Activated T-helper 1 cell treated with anti-CD3 and anti-CD28 coated beads, Interleukin-2, amount 50 U/mL, for 16 hours (primary cell): ENCODE measurements around the gene MAP3K3.
A peak's percentile ranks its signal among the peaks of the same experiment; 100 is the strongest.

Source experiments
- DNase-seq, 2 donors: peaks; one replicate each; pipeline ENCODE4 v3.0.0-alpha.2; 2020; ENCODE audit warnings: low read depth in 1 of 2, low spot score in 1 of 2

Gene MAP3K3

GRCh38 chr17:63693411-63694113 is 71.3 kb downstream of the MAP3K3 start:
- no peak for DNase-seq

- DNase-seq: no peak
These were observed 72.2 kb downstream of the MAP3K3 start for GRCh38 chr17:63694229-63694949.

DNA sequence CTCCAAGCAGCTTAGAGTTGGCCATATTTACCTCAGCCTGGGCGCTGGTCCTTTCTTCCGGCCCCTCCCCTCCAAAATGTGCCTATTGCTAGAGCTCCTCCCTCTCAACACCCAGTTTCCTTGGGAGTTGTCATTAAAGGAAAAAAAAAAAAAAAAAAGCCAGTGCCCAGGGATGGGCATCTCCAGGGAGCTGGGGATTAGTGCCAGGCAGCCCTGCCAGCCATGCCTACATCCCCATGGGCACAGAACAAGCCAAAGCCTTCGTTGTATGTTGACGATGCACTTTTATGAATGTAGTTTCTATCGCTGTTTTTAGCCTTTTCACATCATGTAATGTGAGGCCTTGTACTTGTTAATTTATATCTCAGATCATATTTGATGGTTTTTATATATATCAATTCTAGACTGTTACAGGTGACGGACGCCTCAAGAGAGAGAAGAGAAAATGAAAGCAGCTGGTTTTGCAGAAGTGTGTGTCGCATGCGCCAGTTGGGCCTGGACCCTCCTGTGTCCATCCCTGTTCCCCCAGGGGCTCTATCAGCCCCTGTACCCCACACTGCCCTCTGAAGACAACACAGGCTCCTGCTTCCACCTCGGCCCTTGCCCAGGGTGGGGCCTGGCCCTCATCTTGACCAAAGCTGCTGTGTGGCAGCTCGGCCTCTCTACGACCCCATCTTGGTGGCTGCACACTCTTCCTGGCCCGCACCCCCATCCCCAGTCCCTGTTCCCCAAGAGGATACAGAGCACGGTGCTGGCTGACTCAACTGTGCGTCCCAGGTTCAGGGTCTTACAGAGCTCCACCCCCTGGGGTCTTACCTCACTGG is 72.9 kb downstream of the MAP3K3 start:
- no peak for DNase-seq

GRCh38 chr17:63695889-63696288 is 73.7 kb downstream of the MAP3K3 start:
- DNase-seq: no peak

DNA sequence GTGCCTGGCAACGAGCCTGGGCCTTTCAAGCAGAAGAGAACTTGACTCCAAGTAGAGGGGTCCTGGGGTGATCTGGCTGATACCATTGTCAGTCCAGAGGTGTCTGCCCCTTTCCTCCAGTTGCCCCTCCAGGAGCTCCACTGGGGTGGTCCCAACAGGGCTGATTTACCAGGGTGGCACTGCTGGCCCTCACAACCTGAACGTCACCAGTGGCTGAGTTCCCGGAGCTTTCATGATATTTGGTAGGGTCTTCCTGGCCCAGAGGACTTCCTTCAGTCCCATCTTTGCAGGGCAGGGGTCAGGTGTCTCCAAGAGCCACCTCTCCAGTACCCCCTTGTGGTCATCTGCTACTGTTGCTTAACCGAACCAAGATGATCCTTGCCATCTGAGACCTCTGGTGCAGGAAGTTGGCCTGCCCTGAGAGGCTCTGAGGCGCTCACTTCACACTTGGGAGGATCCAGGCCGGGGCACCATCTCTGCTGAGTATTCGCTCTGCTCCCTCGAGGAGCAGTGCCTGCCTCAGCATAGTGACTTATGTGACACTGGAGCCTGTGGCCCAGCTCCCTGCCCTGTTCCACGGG is 74.3 kb downstream of the MAP3K3 start:
- no peak for DNase-seq

- DNase-seq: peak; percentile 60 to 68
These were observed 75.4 kb downstream of the MAP3K3 start for GRCh38 chr17:63697341-63698286.

- DNase-seq: no peak
These were observed 76.2 kb downstream of the MAP3K3 start for GRCh38 chr17:63698381-63698885.

- peak; percentile 73 to 84 for DNase-seq
These were observed 76.8 kb downstream of the MAP3K3 start for GRCh38 chr17:63698886-63699637.

DNA sequence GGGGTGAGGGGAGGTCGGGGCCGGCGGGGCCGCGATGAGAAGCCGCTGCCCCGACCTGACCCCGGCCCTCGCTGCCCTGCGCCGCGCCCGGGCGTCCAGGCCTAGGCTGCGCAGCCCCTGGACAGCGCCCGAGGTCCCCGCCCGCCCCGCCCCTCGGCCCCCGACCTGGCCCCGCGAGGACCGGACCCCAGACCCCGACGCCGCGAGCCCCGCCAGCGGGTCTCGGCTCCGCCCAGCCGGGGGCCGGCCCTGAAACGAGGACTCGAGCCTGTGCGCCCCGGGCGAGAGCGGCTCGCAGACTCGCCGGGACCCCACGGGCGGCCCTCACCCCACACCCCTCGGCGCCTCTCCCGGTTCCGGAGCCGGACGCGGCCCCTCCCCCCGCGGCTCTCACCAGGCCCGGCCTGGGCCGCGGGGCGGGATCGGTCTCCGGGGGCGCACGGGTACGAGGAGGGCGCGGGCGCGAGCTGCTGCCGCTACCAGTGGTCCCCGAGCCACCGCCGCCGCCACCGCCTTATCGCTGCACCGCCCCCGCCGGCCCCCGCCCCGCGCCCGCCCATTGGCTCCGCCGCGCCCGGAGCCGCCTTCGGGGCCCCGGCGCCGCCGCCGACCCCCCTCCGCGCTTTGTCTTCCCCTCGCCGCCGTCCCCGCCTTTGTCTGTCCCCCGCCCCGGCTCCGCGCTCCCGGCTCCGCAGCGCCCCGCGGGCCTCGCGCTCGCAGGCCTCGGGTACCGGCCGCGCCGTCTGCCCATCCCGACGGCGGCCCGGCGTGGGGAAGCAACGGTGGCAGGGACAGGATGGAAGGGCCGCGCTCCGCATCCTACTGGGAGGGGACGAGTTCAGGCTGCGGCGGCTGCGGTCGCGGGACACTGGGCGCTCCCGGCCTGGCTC is 77.7 kb downstream of the MAP3K3 start, which contains the start of gene LIMD2:
LIMD2 (minus strand) TSS at position 488 of the 890 bp plus-strand sequence. CDS start 827 bp downstream, outside the sequence.
- DNase-seq: peak; percentile 78 to 81

DNA sequence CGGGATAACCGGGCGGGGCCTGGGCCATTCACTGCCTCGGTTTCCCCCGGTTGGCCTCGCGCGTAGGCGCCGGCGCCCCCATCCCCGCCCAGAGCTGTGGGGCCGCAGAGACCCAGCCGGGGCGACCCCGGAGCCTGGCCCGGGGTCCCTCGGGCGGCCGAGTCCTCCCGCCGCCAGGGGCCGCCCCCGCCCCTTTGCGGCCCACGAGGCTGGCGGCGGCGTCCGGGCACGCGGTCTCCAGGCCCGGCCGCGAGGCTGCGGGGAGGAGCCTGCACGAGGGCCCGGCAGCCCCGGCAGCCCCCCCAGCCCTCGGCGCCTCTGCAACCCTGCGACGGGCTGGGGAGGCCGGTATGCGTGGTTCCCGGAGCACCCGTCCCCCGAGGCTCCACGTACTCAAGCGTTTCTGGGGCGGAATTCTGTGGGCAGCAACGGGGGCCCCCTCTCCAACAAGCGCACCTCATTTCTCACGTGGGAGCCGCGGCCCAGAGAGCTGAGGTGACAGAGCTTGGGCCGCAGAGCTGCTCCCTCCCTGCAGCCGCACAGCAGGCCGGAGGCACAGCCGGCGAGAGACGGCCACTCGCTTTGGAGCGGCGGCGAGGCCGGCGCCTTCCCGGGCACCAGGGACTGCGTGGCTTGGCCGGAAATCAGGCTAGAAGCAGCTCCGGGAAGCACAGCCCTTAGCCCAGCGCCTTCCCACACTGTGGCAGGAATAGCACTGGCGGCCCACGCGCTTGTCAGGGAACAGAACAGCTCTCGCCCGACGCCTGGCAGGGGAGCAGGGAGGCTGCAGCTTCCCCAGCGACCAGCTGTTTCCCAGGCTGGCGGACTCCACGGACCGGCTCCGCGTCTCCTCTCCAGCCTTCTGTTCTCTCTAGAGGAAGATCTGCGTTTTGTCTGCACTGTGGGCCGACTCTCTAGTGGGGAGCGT is 78.6 kb downstream of the MAP3K3 start:
- peak in 1 of 2 donors; percentile 38 for DNase-seq

DNA sequence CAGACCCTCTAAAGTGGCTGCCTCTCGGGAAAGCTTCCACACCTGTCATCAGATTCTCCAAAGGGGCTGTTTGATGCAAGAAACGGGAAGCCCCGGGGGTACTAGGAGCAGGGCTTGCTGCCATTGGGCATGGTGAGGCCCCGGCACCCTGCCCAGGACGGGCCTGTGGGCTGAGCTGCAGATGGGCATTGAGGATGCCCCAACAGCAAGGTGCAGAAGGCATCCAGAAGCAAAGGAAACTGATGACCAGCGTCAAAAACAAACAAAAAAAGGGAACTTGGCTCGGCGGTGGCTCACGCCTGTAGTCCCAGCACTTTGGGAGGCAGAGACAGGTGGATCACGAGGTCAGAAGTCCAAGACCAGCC is 79.2 kb downstream of the MAP3K3 start:
- no peak for DNase-seq

DNA sequence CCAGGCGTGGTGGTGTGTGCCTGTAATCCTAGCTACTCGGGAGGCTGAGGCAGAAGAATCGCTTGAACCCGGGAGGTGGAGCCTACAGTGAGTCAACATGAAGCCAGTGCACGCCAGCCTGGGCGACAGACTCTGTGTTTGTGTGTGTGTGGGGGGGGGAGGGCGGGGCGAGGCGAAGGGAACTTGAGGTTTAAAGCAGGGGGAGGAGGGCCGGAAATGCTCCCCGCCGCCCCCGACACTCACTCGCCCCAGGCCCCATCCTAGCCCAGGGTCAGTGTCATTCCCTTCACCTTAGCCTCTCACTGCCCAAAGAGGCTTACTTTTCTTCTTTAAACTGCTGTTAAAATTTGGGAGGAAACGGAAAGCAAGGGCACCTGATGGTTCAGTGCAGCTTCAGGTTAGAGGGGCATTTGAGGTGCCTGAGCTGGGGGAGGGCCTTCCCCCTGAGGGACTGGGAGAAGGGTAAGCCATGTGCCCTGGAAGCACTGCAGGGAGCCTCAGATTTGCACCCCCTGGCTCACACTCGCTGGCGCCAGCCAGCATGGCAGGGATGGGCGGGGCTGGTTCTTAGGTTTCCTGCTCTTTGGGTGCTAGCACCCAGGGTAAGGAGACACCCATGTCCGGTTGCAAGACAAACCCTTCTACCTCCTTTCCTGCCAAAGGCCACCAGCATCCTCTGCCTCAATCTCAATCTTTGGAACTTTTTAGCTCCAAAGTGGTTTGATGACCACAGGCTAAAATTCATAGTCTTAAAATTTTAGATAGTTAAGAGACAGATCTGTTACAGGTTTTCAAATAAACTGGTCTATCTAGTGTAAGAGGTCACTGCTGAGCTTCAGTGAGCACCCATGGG is 79.9 kb downstream of the MAP3K3 start:
- DNase-seq: peak; percentile 52 to 59

- no peak for DNase-seq
These were observed 80.5 kb downstream of the MAP3K3 start for GRCh38 chr17:63702721-63703015.

GRCh38 chr17:63703029-63703428 is 80.8 kb downstream of the MAP3K3 start:
- no peak for DNase-seq

GRCh38 chr17:63703556-63704258 is 81.5 kb downstream of the MAP3K3 start:
- no peak for DNase-seq

DNA sequence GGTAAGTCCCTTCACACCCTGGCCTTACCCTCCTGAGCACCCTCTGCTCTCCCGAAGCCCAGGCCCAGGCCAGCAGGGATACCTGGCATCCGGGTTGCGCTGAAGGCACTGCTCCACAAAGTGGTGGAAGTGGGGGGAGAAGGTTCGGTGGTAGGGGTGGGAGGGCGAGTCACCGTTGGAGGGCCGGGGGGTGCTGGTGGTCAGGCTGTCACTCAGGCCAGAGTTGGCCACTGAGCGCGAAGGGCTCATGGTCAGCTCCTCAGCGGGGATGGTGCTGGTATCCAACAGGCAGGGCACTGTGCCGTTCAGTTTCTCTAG is 82.0 kb downstream of the MAP3K3 start:
- no peak for DNase-seq
